ENCODE results near the gene PRTG. TPM values are rescaled to one million over a fixed set of nuclear protein-coding genes. Genes with fewer than 3 reads are reported as not detected.
"Not testable (repeated sequence)": the region's sequence is repeated elsewhere in the genome, so short reads cannot be mapped to it uniquely, and the experiment has no call there.

PRTG gene
- total RNA-seq, 2 experiments from 2014 or later: not detected

- ChIA-PET CTCF (no interaction called here), POLR2A (no interaction called here)
Measured at GRCh38 chr15:55708720-55709119, 34.2 kb downstream of the PRTG start.

GRCh38 chr15:55707951-55708350 is 35.0 kb downstream of the PRTG start:
- CTCF ChIA-PET: no interaction called here
- POLR2A ChIA-PET: no interaction called here

- POLR2A ChIA-PET: no interaction called here
- CTCF ChIA-PET: interaction anchor here (0.6 kb wide), 1 partner anchor 126 kb away, joined by 6 read pairs; no protein-coding TSS in a partner anchor
Measured at GRCh38 chr15:55707518-55707917, 35.4 kb downstream of the PRTG start.

- POLR2A ChIA-PET: no interaction called here
- CTCF ChIA-PET: no interaction called here
Measured at GRCh38 chr15:55703873-55704301, 39.1 kb downstream of the PRTG start.

GRCh38 chr15:55700876-55701275 is 42.1 kb downstream of the PRTG start:
- CTCF ChIA-PET: no interaction called here
- POLR2A ChIA-PET: no interaction called here

- POLR2A ChIA-PET: no interaction called here
- CTCF ChIA-PET: interaction anchor here (0.5 kb wide), 1 partner anchor 47 kb away, joined by 3 read pairs; no protein-coding TSS in a partner anchor
Measured at GRCh38 chr15:55698653-55699052, 44.3 kb downstream of the PRTG start.

GRCh38 chr15:55696221-55696620 is 46.7 kb downstream of the PRTG start:
- ChIA-PET CTCF (no interaction called here), POLR2A (no interaction called here)

- ChIA-PET POLR2A (no interaction called here), CTCF (interaction anchor here (0.6 kb wide), 1 partner anchor 156 kb away, joined by 3 read pairs; no protein-coding TSS in a partner anchor)
Measured at GRCh38 chr15:55695432-55695831, 47.5 kb downstream of the PRTG start.

GRCh38 chr15:55694652-55695150 is 48.3 kb downstream of the PRTG start:
- CTCF ChIA-PET: no interaction called here
- POLR2A ChIA-PET: no interaction called here

- CTCF ChIA-PET: not testable (repeated sequence)
Measured at GRCh38 chr15:55693116-55693515, 49.8 kb downstream of the PRTG start.

GRCh38 chr15:55687792-55688191 is 55.2 kb downstream of the PRTG start:
- ChIA-PET CTCF (interaction anchor here (1.4 kb wide), 1 partner anchor 39 kb away, joined by 3 read pairs; no protein-coding TSS in a partner anchor), POLR2A (no interaction called here)

More at GRCh38 chr15:55693116-55693515, 49.8 kb downstream of the PRTG start:
- POLR2A ChIA-PET: not testable (repeated sequence)

- ChIA-PET CTCF (no interaction called here), POLR2A (no interaction called here)
Measured at GRCh38 chr15:55685286-55685685, 57.7 kb downstream of the PRTG start.

- CTCF ChIA-PET: interaction anchor here (1.2 kb wide), 1 partner anchor 61 kb away, joined by 3 read pairs; no protein-coding TSS in a partner anchor
- POLR2A ChIA-PET: no interaction called here
Measured at GRCh38 chr15:55683376-55683775, 59.6 kb downstream of the PRTG start.

GRCh38 chr15:55681631-55682030 is 61.3 kb downstream of the PRTG start:
- CTCF ChIA-PET: no interaction called here

GRCh38 chr15:55676507-55676906 is 66.4 kb downstream of the PRTG start:
- CTCF ChIA-PET: no interaction called here
- POLR2A ChIA-PET: no interaction called here

More at GRCh38 chr15:55681631-55682030, 61.3 kb downstream of the PRTG start:
- POLR2A ChIA-PET: no interaction called here

- ChIA-PET POLR2A (no interaction called here), CTCF (no interaction called here)
Measured at GRCh38 chr15:55673287-55673686, 69.7 kb downstream of the PRTG start.

- ChIA-PET POLR2A (no interaction called here), CTCF (no interaction called here)
Measured at GRCh38 chr15:55669270-55669669, 73.7 kb downstream of the PRTG start.

GRCh38 chr15:55665605-55666227 is 77.2 kb downstream of the PRTG start:
- ChIA-PET POLR2A (no interaction called here), CTCF (no interaction called here)

- ChIA-PET CTCF (no interaction called here), POLR2A (no interaction called here)
Measured at GRCh38 chr15:55661428-55661827, 81.5 kb downstream of the PRTG start.

GRCh38 chr15:55660153-55660552 is 82.8 kb downstream of the PRTG start:
- ChIA-PET CTCF (no interaction called here), POLR2A (no interaction called here)

- CTCF ChIA-PET: interaction anchor here (1.1 kb wide), 1 partner anchor 9 kb away, joined by 4 read pairs; no protein-coding TSS in a partner anchor
- POLR2A ChIA-PET: no interaction called here
Measured at GRCh38 chr15:55659481-55659880, 83.5 kb downstream of the PRTG start.

GRCh38 chr15:55658886-55659285 is 84.1 kb downstream of the PRTG start:
- ChIA-PET POLR2A (no interaction called here), CTCF (interaction anchor here (1.1 kb wide), 1 partner anchor 9 kb away, joined by 4 read pairs; no protein-coding TSS in a partner anchor)

Data from activated CD8-positive, alpha-beta memory T cell treated with anti-CD3 and anti-CD28 coated beads for 36 hours (primary cell).